Colon (tissue), 2 donors: ENCODE data around the gene RELL1.

Experiments
- FAIRE-seq: peaks from 2 replicates; lab custom pipeline; 2012; peaks lifted over from hg19 to GRCh38; lab: Jason Lieb, UNC
- donor health status: control.
- donor health status: control.

Gene RELL1

DNA sequence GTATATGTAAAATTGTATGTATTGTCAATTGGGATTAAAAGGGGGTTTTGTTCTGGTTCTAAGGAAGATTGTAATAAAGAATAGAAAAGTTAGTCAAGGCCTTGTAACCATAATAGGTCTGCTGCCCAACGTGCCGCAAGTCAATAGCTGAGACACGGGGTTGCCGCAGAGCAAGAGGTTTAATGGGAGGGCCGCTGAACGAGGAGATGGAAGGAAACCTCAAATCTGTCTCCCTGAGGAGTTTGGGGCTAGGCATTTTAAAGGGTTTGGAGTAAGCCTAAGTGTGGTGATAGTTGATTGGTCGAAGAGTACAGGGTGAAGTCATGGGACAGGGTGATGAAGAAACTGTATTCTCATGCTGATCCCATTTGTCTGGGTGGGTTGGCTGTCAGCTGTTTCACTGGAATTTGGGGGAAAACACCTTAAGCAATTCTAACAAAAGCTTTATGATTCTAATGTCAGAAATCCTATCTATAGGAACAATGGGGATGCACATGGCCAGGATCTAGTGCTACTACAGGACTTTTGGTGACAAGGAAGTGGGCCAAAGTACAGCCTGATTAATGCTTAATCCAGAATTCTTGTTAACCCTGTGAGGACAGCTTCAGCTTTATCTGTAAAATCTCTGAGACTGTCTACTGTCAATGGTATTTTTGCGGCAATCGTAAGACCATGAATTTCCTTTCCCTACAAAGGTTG, 86.9 kb downstream of the RELL1 start:
- no peak for FAIRE-seq

GRCh38 chr4:37597034-37597433, 89.1 kb downstream of the RELL1 start:
- no peak for FAIRE-seq

GRCh38 chr4:37595875-37596680, 90.1 kb downstream of the RELL1 start:
- FAIRE-seq = no peak

DNA sequence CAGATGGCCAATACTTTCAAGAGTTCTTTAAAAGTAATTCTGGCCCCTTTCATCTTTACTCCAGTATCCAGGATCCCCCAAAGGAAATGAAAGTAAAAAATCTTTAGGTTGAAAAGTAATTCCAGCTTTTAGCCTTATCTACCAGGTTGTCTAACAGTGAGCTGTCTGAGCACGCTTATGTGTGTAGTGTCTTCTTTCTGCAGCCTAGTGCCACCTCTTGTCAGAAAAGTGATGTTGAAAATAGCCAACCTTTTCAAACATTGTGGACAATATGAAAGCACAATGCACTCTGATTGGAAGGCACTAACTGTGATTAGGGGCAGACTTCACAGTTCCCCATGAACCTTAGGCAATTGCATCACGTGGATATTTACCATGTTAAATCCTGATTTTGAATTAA, 92.1 kb downstream of the RELL1 start:
- no peak for FAIRE-seq

DNA sequence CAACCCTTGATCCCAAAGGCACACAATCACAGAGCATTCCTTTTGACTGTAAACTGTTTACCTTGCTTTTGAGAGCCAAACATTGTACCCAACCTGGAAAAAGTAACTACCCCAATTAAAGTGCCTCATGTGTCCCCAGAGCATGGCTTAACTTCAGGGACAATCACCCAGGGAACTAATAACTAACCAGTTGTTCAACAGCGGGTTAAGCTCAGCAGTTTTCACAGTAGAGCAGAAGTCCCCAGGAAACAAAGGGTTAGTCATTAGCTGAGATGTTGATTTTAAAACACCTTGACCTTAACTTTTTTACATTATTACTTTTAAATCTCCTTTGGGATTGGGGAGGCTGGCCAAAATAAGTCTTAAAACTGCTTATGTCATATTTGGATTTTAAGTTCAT, 94.8 kb downstream of the RELL1 start:
- no peak for FAIRE-seq

DNA sequence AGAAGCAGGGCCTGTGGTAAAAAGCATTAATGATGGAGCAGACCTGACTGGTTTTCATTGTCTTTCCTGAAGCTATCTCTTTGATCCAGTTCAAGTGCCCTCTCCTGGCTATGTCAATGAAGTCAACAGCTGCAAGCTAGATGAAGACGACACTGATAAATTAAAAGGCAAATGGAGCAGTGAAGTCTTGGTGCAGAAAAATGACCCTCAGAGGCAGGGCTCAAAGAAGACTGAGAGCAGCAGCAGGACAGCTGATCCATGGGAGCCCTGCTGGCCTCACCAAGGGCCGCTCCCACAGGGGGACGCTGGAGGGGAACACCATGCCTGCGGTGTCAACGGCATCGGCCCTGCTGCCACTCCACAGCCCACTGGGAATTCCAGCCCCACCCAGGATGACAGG, 96.2 kb downstream of the RELL1 start:
- no peak for FAIRE-seq

GRCh38 chr4:37588150-37588549, 98.0 kb downstream of the RELL1 start:
- FAIRE-seq = no peak

GRCh38 chr4:37586194-37586593, 100.0 kb downstream of the RELL1 start:
- FAIRE-seq = no peak

- FAIRE-seq = no peak
Observed at GRCh38 chr4:37584493-37585060, 101.6 kb downstream of the RELL1 start.

GRCh38 chr4:37584071-37584470, 102.1 kb downstream of the RELL1 start:
- peak; percentile 62 for FAIRE-seq

DNA sequence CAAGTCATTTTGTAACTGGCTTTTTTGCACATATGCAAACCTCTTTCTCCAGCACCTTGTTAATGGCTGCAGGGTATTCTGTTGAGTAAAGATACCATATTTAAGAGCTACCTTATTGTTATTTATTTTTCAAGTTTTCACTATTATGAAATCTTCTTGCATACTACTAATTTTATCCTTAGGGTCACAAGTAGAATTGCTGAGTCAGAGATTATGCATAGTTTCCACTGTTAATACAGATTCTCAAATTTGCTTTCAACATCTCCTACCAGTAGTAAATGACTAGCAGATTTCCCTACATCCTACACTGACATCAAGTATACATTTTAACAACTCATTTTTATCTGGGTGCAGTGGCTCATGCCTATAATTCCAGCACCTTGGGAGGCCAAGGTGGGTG, 112.6 kb downstream of the RELL1 start:
- no peak for FAIRE-seq

- no peak for FAIRE-seq
Observed at GRCh38 chr4:37568489-37568888, 117.7 kb downstream of the RELL1 start.

DNA sequence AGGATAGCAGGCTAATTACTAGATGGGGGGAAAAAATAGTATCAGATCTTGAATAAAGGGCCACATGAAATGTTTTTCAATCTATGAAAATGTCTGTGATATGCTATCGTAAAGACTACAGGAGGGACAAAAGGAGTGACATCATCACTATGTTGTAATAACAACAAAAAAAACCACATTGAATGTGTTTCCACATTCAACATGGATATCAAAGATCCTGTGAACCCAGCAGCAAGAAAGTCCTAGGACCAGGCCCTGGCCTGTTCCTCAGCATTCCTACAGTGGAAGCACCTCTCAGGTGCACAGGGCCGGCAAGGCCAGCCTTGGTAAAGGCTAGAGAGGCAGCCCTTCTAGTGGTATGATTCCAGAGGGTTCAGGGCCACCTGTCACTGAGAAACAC, 118.3 kb downstream of the RELL1 start:
- no peak for FAIRE-seq

DNA sequence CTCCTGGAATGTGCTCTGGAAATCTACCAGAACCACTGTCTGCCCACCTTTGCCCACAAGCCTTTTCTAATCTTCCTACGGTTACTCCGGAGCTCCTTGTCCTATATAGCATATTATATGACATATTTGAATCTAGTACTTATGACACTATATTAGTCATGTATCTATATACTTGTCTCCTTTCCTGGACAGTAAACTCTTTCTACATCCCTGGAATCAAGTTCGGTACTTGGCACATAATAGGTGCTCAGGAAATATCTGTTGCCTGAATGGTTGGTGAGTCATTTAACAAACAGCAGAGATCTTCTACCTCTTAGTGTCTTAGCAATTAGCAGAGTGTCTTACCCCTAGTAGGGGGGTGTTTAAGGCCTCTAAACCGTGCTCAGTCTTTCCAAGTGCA, 123.6 kb downstream of the RELL1 start:
- no peak for FAIRE-seq

- FAIRE-seq = no peak
Observed at GRCh38 chr4:37561803-37562207, 124.4 kb downstream of the RELL1 start.

DNA sequence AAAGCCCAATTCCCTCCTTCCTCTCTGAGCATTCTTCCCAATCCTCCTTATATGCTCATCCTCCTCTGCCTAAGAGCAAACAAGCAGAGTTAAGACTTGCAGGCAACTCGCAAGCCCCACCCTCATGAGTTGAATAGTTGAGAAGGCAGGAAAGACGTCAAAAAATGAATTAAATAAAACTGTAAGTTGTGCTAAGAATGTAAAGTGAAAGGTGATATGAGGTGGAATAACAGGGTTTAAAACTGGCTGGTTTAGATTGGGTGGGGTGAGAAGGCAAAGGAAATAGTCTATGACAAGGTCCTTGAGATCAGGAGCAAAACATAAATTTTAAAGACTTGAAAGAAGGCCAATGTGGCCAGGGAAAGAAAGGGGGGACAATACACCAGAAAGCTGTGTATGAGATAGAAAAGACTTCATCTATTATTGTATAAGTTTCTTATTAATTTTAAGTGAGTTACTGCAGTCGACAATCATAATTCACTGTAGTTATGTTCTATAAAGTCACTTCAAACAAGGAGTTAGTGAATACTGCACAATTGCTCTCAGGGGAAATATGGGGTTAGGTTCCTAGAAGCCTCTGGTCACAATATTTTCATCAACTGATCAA, 124.9 kb downstream of the RELL1 start:
- FAIRE-seq = no peak
